CD14-positive monocyte (primary cell): ENCODE results near the gene EMID1. TPM values are rescaled to one million over a fixed set of nuclear protein-coding genes. Genes with fewer than 3 reads are reported as not detected.

Experiments used
- DNase-seq, 3 donors: peaks; one replicate each; pipeline ENCODE4 v3.0.0-alpha.2; 2011 to 2022
- H2AFZ ChIP-seq: 2 replicates; pipeline ENCODE4 v1.6.0; 2012; ENCODE audit warnings: mild to moderate bottlenecking, low read depth, low read length, inconsistent platforms; ENCODE audit not compliant: insufficient read depth, poor library complexity, severe bottlenecking
- H3K27ac ChIP-seq, 2 donors: 1 replicate in 1 of 2; 2 replicates in 1 of 2; pipeline ENCODE4 v1.5.1; 2012 to 2013; ENCODE audit warnings: low read length in 2 of 2, control low read depth in 1 of 2, inconsistent platforms in 1 of 2, low read depth in 1 of 2, mild to moderate bottlenecking in 1 of 2
- H3K27me3 ChIP-seq, 2 donors: one replicate each; pipeline versions ENCODE4 v1.6.0 to v1.6.1; 2011 to 2013; ENCODE audit warnings: low read length in 2 of 2; ENCODE audit not compliant: control insufficient read depth in 2 of 2, insufficient read depth in 2 of 2
- H3K36me3 ChIP-seq, 2 donors: replicated peaks in 1 of 2; 1 replicate in 1 of 2; 2 replicates in 1 of 2; pipeline versions ENCODE4 v1.5.1 to v1.6.1; 2012 to 2013; ENCODE audit warnings: low read length in 2 of 2, control low read depth in 1 of 2, inconsistent platforms in 1 of 2, mild to moderate bottlenecking in 1 of 2; ENCODE audit not compliant: insufficient read depth in 2 of 2, control insufficient read depth in 1 of 2
- H3K4me1 ChIP-seq, 2 donors: 1 replicate in 1 of 2; 2 replicates in 1 of 2; pipeline versions ENCODE4 v1.5.1 to v1.6.1; 2012 to 2013; ENCODE audit warnings: low read length in 2 of 2, control low read depth in 1 of 2, inconsistent platforms in 1 of 2, mild to moderate bottlenecking in 1 of 2, moderate library complexity in 1 of 2; ENCODE audit not compliant: insufficient read depth in 2 of 2, control insufficient read depth in 1 of 2
- H3K4me2 ChIP-seq: replicated peaks from 2 replicates; pipeline ENCODE3; 2012; ENCODE audit warnings: low read length, moderate library complexity, mild to moderate bottlenecking; ENCODE audit not compliant: poor library complexity, severe bottlenecking; ENCODE audit errors: extremely low read depth
- H3K4me3 ChIP-seq, 3 experiments: fragments of 200-600 bp in 1 of 3; sonication (generic) in 1 of 3; replicated peaks in 1 of 3; 1 replicate in 2 of 3; 2 replicates in 1 of 3; pipeline ENCODE4 v1.5.1; 2011 to 2013; ENCODE audit warnings: low read length in 3 of 3, mild to moderate bottlenecking in 3 of 3, control low read depth in 2 of 3, low read depth in 2 of 3, inconsistent platforms in 1 of 3, moderate library complexity in 1 of 3
- H3K79me2 ChIP-seq: 2 replicates; pipeline ENCODE4 v1.6.0; 2012; ENCODE audit warnings: mild to moderate bottlenecking, control low read depth, inconsistent platforms, low read length, moderate library complexity; ENCODE audit not compliant: insufficient read depth
- H3K9ac ChIP-seq: 2 replicates; pipeline ENCODE4 v1.6.0; 2017; ENCODE audit warnings: low read length, mild to moderate bottlenecking; ENCODE audit not compliant: insufficient read depth, poor library complexity, severe bottlenecking
- H3K9me3 ChIP-seq, 2 donors: replicated peaks in 1 of 2; 1 replicate in 1 of 2; 2 replicates in 1 of 2; pipeline versions ENCODE4 v1.5.1 to v1.6.1; 2012 to 2013; ENCODE audit warnings: low read length in 2 of 2, control low read depth in 1 of 2; ENCODE audit not compliant: control insufficient read depth in 1 of 2, insufficient read depth in 1 of 2
- H4K20me1 ChIP-seq: 2 replicates; pipeline ENCODE4 v1.6.0; 2012; ENCODE audit warnings: mild to moderate bottlenecking, low read length, control low read depth, moderate library complexity; ENCODE audit not compliant: insufficient read depth
- H3K27ac Mint-ChIP-seq, 7 donors: one replicate each; pipeline ENCODE4 v1.8.0; 2020; ENCODE audit warnings: mild to moderate bottlenecking in 7 of 7, mixed read lengths in 7 of 7, moderate library complexity in 6 of 7, inconsistent platforms in 2 of 7
- H3K27me3 Mint-ChIP-seq, 3 donors: one replicate each; pipeline ENCODE4 v1.8.0; 2021 to 2022; ENCODE audit warnings: low read depth in 3 of 3, mild to moderate bottlenecking in 3 of 3, mixed read lengths in 3 of 3, moderate library complexity in 3 of 3, inconsistent platforms in 1 of 3
- H3K36me3 Mint-ChIP-seq, 2 donors: one replicate each; pipeline ENCODE4 v1.8.0; 2020; ENCODE audit warnings: mixed read lengths in 2 of 2, inconsistent platforms in 1 of 2, mild to moderate bottlenecking in 1 of 2
- H3K4me1 Mint-ChIP-seq: one replicate; pipeline ENCODE4 v1.8.0; 2020; ENCODE audit warnings: mild to moderate bottlenecking, mixed read lengths
- H3K4me3 Mint-ChIP-seq, 2 donors: one replicate each; pipeline ENCODE4 v1.8.0; 2020; ENCODE audit warnings: mild to moderate bottlenecking in 2 of 2, mixed read lengths in 2 of 2, moderate library complexity in 1 of 2
- H3K9me3 Mint-ChIP-seq, 7 donors: one replicate each; pipeline ENCODE4 v1.8.0; 2020 to 2022; ENCODE audit warnings: mixed read lengths in 7 of 7, mild to moderate bottlenecking in 6 of 7, moderate library complexity in 6 of 7, inconsistent platforms in 2 of 7
- CTCF ChIP-seq: fragments of 200-600 bp; IDR thresholded peaks from one replicate; pipeline ENCODE4 v1.8.0; 2022; ENCODE audit warnings: antibody characterized with exemption, mild to moderate bottlenecking
- WGBS: methylation state at CpG from one replicate; pipeline ENCODE4 v1.1.5; 2013; ENCODE audit warnings: missing lambda C conversion rate; ENCODE audit not compliant: insufficient coverage; 5-methylcytosine and 5-hydroxymethylcytosine counted together
- intact Hi-C, 2 donors: fragments of 100-400 bp; cut with micrococcal nuclease; formaldehyde crosslinking; loops; one replicate each; pipeline versions ENCODE4 v1.15.0 to v1.15.1; 2023
- polyA plus RNA-seq, 3 donors: library from polyadenylated mRNA; depleted of rRNA in 1 of 3; unstranded in 2 of 3; stranded (reverse) in 1 of 3; fragments of 300-500 nt in 2 of 3; fragments of >200 nt in 1 of 3; fragmentation: Illumina TruSeq in 2 of 3; gene quantifications; 1 replicate in 2 of 3; 2 replicates in 1 of 3; pipeline ENCODE4 v1.2.3, GENCODE V29; 2012 to 2021

The EMID1 gene
- polyA plus RNA-seq, 3 donors = not detected

GRCh38 chr22:29257751-29258181, 52.1 kb downstream of the EMID1 start:
- no peak overlapping the region for H3K4me2 ChIP-seq
- H2AFZ ChIP-seq = no peak overlapping the region
- no peaks in the 10 kb centered on the region for H3K4me1 Mint-ChIP-seq
- no peak overlapping the region for H3K9ac ChIP-seq
- peaks cover 0 to 3% of the 10 kb centered on the region in 2 donors for H3K36me3 ChIP-seq
- no peaks in the 10 kb centered on the region for H3K27me3 ChIP-seq
- DNase-seq = no peak
- no peak overlapping the region for H3K4me3 Mint-ChIP-seq
- H3K4me1 ChIP-seq = no peaks in the 10 kb centered on the region
- H3K79me2 ChIP-seq = no peaks in the 10 kb centered on the region
- no peak for TF ChIP-seq CTCF
- no peaks in the 10 kb centered on the region for H3K9me3 Mint-ChIP-seq
- no peak overlapping the region for H3K27ac Mint-ChIP-seq
- peaks cover 0 to 5% (median 2%) of the 10 kb centered on the region in 3 donors for H3K27me3 Mint-ChIP-seq
- H3K36me3 Mint-ChIP-seq = peaks cover 5 to 13% of the 10 kb centered on the region in 2 donors
- H3K27ac ChIP-seq = no peak overlapping the region
- no peaks in the 10 kb centered on the region for H3K9me3 ChIP-seq
- 77% methylated on average over 7 of the region's 8 CpGs for WGBS
- intact Hi-C loops = no loop called here
- H3K4me3 ChIP-seq = no peak overlapping the region
- H4K20me1 ChIP-seq = no peaks in the 10 kb centered on the region

GRCh38 chr22:29258407-29259252, 52.9 kb downstream of the EMID1 start:
- no peaks in the 10 kb centered on the region for H3K4me1 ChIP-seq
- H3K4me3 ChIP-seq = no peak overlapping the region
- no peaks in the 10 kb centered on the region for H4K20me1 ChIP-seq
- intact Hi-C loops = no loop called here
- Mint-ChIP-seq H3K9me3 (no peaks in the 10 kb centered on the region), H3K36me3 (peaks cover 5 to 13% of the 10 kb centered on the region in 2 donors), H3K4me1 (no peaks in the 10 kb centered on the region), H3K27me3 (peaks cover 0 to 5% (median 2%) of the 10 kb centered on the region in 3 donors), H3K27ac (peak overlapping the region in 1 of 7 donors; percentile 38), H3K4me3 (no peak overlapping the region)
- H2AFZ ChIP-seq = no peak overlapping the region
- H3K4me2 ChIP-seq = no peak overlapping the region
- no peak overlapping the region for H3K27ac ChIP-seq
- H3K9me3 ChIP-seq = no peaks in the 10 kb centered on the region
- H3K79me2 ChIP-seq = no peaks in the 10 kb centered on the region
- no peak for TF ChIP-seq CTCF
- no peak for DNase-seq
- WGBS = 96% methylated on average over 16 of the region's 17 CpGs
- H3K9ac ChIP-seq = no peak overlapping the region
- H3K36me3 ChIP-seq = peaks cover 0 to 4% of the 10 kb centered on the region in 2 donors
- H3K27me3 ChIP-seq = no peaks in the 10 kb centered on the region
